Tibial nerve (tissue), 4 donors: Measurements from ENCODE around the gene DNAJC1.

Experiments
- CTCF ChIP-seq, 5 experiments: fragments of 200-600 bp in 3 of 5; fragments of 450-650 bp in 2 of 5; sonication (generic) in 3 of 5; IDR thresholded peaks; one replicate each; pipeline ENCODE4 v1.5.1; 2016 to 2019; ENCODE audit warnings: antibody characterized with exemption in 5 of 5, mild to moderate bottlenecking in 3 of 5, moderate library complexity in 2 of 5
- EP300 ChIP-seq, 2 donors: sonication (generic); formaldehyde crosslinking; IDR thresholded peaks; one replicate each; pipeline ENCODE4 v1.6.1; 2017; ENCODE audit warnings: antibody characterized with exemption in 2 of 2, mild to moderate bottlenecking in 1 of 2
- POLR2A ChIP-seq, 2 donors: fragments of 450-650 bp; IDR thresholded peaks; one replicate each; pipeline ENCODE4 v1.6.1; 2017; ENCODE audit warnings: antibody characterized with exemption in 2 of 2, mild to moderate bottlenecking in 2 of 2, moderate library complexity in 2 of 2

GRCh38 chr10:21825345-21825744 lies 178.2 kb downstream of the DNAJC1 start:
- no peak for TF ChIP-seq CTCF (IDR thresholded peaks at IDR 0.05)
- no peak for TF ChIP-seq POLR2A (IDR thresholded peaks at IDR 0.05)
- no peak for TF ChIP-seq EP300 (IDR thresholded peaks at IDR 0.05)
